ENCODE data around the gene ZNF235.
A peak's percentile ranks its signal among the peaks of the same experiment; 100 is the strongest.
"Not testable (repeated sequence)": the region's sequence is repeated elsewhere in the genome, so short reads cannot be mapped to it uniquely, and the experiment has no call there.

The ZNF235 gene

GRCh38 chr19:44304659-44305193 is at the start of gene ZNF235:
ZNF235 (minus strand) TSS chr19:44305025; CDS start chr19:44303404, 1,621 bp downstream.
- peak; percentile 21 to 44 for DNase-seq (ENCODE audit: extremely low read depth in 1 of 2, low read depth in 1 of 2)

GRCh38 chr19:44346556-44346955 is 41.7 kb upstream of the ZNF235 start:
- no peak for DNase-seq (ENCODE audit: extremely low read depth in 1 of 2, low read depth in 1 of 2)

GRCh38 chr19:44345959-44346358 is 41.1 kb upstream of the ZNF235 start:
- DNase-seq (ENCODE audit: extremely low read depth in 1 of 2, low read depth in 1 of 2), result no peak

- DNase-seq (ENCODE audit: extremely low read depth in 1 of 2, low read depth in 1 of 2), result no peak
These were observed 39.4 kb upstream of the ZNF235 start for GRCh38 chr19:44344255-44344654.

GRCh38 chr19:44341794-44342193 is 37.0 kb upstream of the ZNF235 start:
- no peak for DNase-seq (ENCODE audit: extremely low read depth in 1 of 2, low read depth in 1 of 2)

- not testable (repeated sequence) for DNase-seq (ENCODE audit: extremely low read depth in 1 of 2, low read depth in 1 of 2)
These were observed 29.8 kb upstream of the ZNF235 start for GRCh38 chr19:44334639-44335038.

- no peak for DNase-seq (ENCODE audit: extremely low read depth in 1 of 2, low read depth in 1 of 2)
These were observed 27.3 kb upstream of the ZNF235 start for GRCh38 chr19:44332145-44332544.

GRCh38 chr19:44315883-44316282 is 11.1 kb upstream of the ZNF235 start:
- no peak for DNase-seq (ENCODE audit: extremely low read depth in 1 of 2, low read depth in 1 of 2)

GRCh38 chr19:44313231-44313630 is 8.4 kb upstream of the ZNF235 start:
- no peak for DNase-seq (ENCODE audit: extremely low read depth in 1 of 2, low read depth in 1 of 2)

- no peak for DNase-seq (ENCODE audit: extremely low read depth in 1 of 2, low read depth in 1 of 2)
These were observed 3.2 kb upstream of the ZNF235 start for GRCh38 chr19:44308011-44308410.

- DNase-seq (ENCODE audit: extremely low read depth in 1 of 2, low read depth in 1 of 2), result no peak
These were observed 1.5 kb upstream of the ZNF235 start for GRCh38 chr19:44306283-44306682.

GRCh38 chr19:44305457-44305856 is 632 bp upstream of the ZNF235 start:
- no peak for DNase-seq (ENCODE audit: extremely low read depth in 1 of 2, low read depth in 1 of 2)

GRCh38 chr19:44303976-44304568 is 753 bp downstream of the ZNF235 start:
- DNase-seq (ENCODE audit: extremely low read depth in 1 of 2, low read depth in 1 of 2), result no peak

- DNase-seq (ENCODE audit: extremely low read depth in 1 of 2, low read depth in 1 of 2), result no peak
These were observed 1.5 kb downstream of the ZNF235 start for GRCh38 chr19:44303320-44303719.

- DNase-seq (ENCODE audit: extremely low read depth in 1 of 2, low read depth in 1 of 2), result no peak
These were observed 19.9 kb downstream of the ZNF235 start for GRCh38 chr19:44284968-44285367.

- no peak for DNase-seq (ENCODE audit: extremely low read depth in 1 of 2, low read depth in 1 of 2)
These were observed 22.0 kb downstream of the ZNF235 start for GRCh38 chr19:44282846-44283245.

- DNase-seq (ENCODE audit: extremely low read depth in 1 of 2, low read depth in 1 of 2), result no peak
These were observed 23.9 kb downstream of the ZNF235 start for GRCh38 chr19:44280916-44281315.

GRCh38 chr19:44278181-44278690 is 26.6 kb downstream of the ZNF235 start:
- DNase-seq (ENCODE audit: extremely low read depth in 1 of 2, low read depth in 1 of 2), result no peak

- no peak for DNase-seq (ENCODE audit: extremely low read depth in 1 of 2, low read depth in 1 of 2)
These were observed 27.5 kb downstream of the ZNF235 start for GRCh38 chr19:44277331-44277730.

GRCh38 chr19:44260695-44261446 is 44.0 kb downstream of the ZNF235 start:
- no peak for DNase-seq (ENCODE audit: extremely low read depth in 1 of 2, low read depth in 1 of 2)

GRCh38 chr19:44260343-44260681 is 44.5 kb downstream of the ZNF235 start:
- no peak for DNase-seq (ENCODE audit: extremely low read depth in 1 of 2, low read depth in 1 of 2)

- DNase-seq (ENCODE audit: extremely low read depth in 1 of 2, low read depth in 1 of 2), result no peak
These were observed 45.9 kb downstream of the ZNF235 start for GRCh38 chr19:44258835-44259413.

Measured in activated CD8-positive, alpha-beta memory T cell treated with anti-CD3 and anti-CD28 coated beads for 1 hour (primary cell).